CD4-positive, alpha-beta T cell treated with Interleukin-15 for 4 hours (primary cell): ENCODE measurements around the gene MUC4.
"Not testable (repeated sequence)": the region's sequence is repeated elsewhere in the genome, so short reads cannot be mapped to it uniquely, and the experiment has no call there.

Experiments
- DNase-seq: peaks from one replicate; pipeline ENCODE4 v3.0.0-alpha.2; 2020; ENCODE audit warnings: low spot score

MUC4 gene

GRCh38 chr3:195762611-195763010 is 49.1 kb downstream of the MUC4 start:
- DNase-seq: no peak

GRCh38 chr3:195762249-195762585 is 49.5 kb downstream of the MUC4 start:
- DNase-seq: no peak

GRCh38 chr3:195761567-195762248 is 50.0 kb downstream of the MUC4 start:
- no peak for DNase-seq

- DNase-seq: no peak
Measured at GRCh38 chr3:195761123-195761566, 50.6 kb downstream of the MUC4 start.

GRCh38 chr3:195760345-195761122 is 51.2 kb downstream of the MUC4 start:
- no peak for DNase-seq

GRCh38 chr3:195758721-195759353 is 52.9 kb downstream of the MUC4 start:
- no peak for DNase-seq

GRCh38 chr3:195757827-195758226 is 53.9 kb downstream of the MUC4 start:
- DNase-seq: no peak

GRCh38 chr3:195757438-195757770 is 54.3 kb downstream of the MUC4 start:
- no peak for DNase-seq

GRCh38 chr3:195755791-195756676 is 55.7 kb downstream of the MUC4 start:
- peak; percentile 43 for DNase-seq

- DNase-seq: no peak
Measured at GRCh38 chr3:195755391-195755790, 56.3 kb downstream of the MUC4 start.

- DNase-seq: no peak
Measured at GRCh38 chr3:195754906-195755305, 56.8 kb downstream of the MUC4 start.

- DNase-seq: no peak
Measured at GRCh38 chr3:195754141-195754540, 57.6 kb downstream of the MUC4 start.

GRCh38 chr3:195753581-195753980 is 58.1 kb downstream of the MUC4 start:
- DNase-seq: no peak

GRCh38 chr3:195752546-195753331 is 59.0 kb downstream of the MUC4 start:
- DNase-seq: no peak

- no peak for DNase-seq
Measured at GRCh38 chr3:195752066-195752465, 59.7 kb downstream of the MUC4 start.

- no peak for DNase-seq
Measured at GRCh38 chr3:195751560-195751959, 60.2 kb downstream of the MUC4 start.

GRCh38 chr3:195750797-195751520 is 60.8 kb downstream of the MUC4 start:
- DNase-seq: no peak

- DNase-seq: not testable (repeated sequence)
Measured at GRCh38 chr3:195749101-195749500, 62.6 kb downstream of the MUC4 start.

- no peak for DNase-seq
Measured at GRCh38 chr3:195748661-195749060, 63.1 kb downstream of the MUC4 start.

GRCh38 chr3:195746751-195747150 is 65.0 kb downstream of the MUC4 start:
- no peak for DNase-seq

- DNase-seq: no peak
Measured at GRCh38 chr3:195746346-195746745, 65.4 kb downstream of the MUC4 start.
